ENCODE results near the gene STK32B.
"Not testable (repeated sequence)": the region's sequence is repeated elsewhere in the genome, so short reads cannot be mapped to it uniquely, and the experiment has no call there.

STK32B gene

GRCh38 chr4:5051278-5052203 lies at the start of gene STK32B:
STK32B (plus strand) TSS chr4:5051480.
- DNase-seq, result peak; percentile 23 to 49

- DNase-seq, result not testable (repeated sequence)
Measured at GRCh38 chr4:5001641-5002040, 49.6 kb upstream of the STK32B start.

GRCh38 chr4:5003372-5003857 lies 47.9 kb upstream of the STK32B start:
- no peak for DNase-seq

GRCh38 chr4:5003918-5004317 lies 47.4 kb upstream of the STK32B start:
- no peak for DNase-seq

- DNase-seq, result no peak
Measured at GRCh38 chr4:5004496-5004895, 46.8 kb upstream of the STK32B start.

GRCh38 chr4:5006932-5007331 lies 44.3 kb upstream of the STK32B start:
- not testable (repeated sequence) for DNase-seq

GRCh38 chr4:5009796-5010195 lies 41.5 kb upstream of the STK32B start:
- DNase-seq, result no peak

GRCh38 chr4:5010984-5011383 lies 40.3 kb upstream of the STK32B start:
- no peak for DNase-seq

GRCh38 chr4:5012244-5012898 lies 38.9 kb upstream of the STK32B start:
- DNase-seq, result no peak

GRCh38 chr4:5012958-5013357 lies 38.3 kb upstream of the STK32B start:
- no peak for DNase-seq

- DNase-seq, result no peak
Measured at GRCh38 chr4:5014007-5014682, 37.1 kb upstream of the STK32B start.

- no peak for DNase-seq
Measured at GRCh38 chr4:5018096-5018495, 33.2 kb upstream of the STK32B start.

- DNase-seq, result no peak
Measured at GRCh38 chr4:5018603-5019002, 32.7 kb upstream of the STK32B start.

- no peak for DNase-seq
Measured at GRCh38 chr4:5019274-5019673, 32.0 kb upstream of the STK32B start, which contains the start of gene CYTL1. CYTL1 (minus strand) TSS chr4:5019458; CDS start chr4:5019445, 13 bp downstream.

- DNase-seq, result no peak
Measured at GRCh38 chr4:5019796-5020195, 31.5 kb upstream of the STK32B start.

GRCh38 chr4:5020341-5020740 lies 30.9 kb upstream of the STK32B start:
- DNase-seq, result no peak

GRCh38 chr4:5021546-5021945 lies 29.7 kb upstream of the STK32B start:
- DNase-seq, result no peak

- no peak for DNase-seq
Measured at GRCh38 chr4:5024673-5025072, 26.6 kb upstream of the STK32B start.

- no peak for DNase-seq
Measured at GRCh38 chr4:5026371-5026770, 24.9 kb upstream of the STK32B start.

- DNase-seq, result no peak
Measured at GRCh38 chr4:5027346-5027745, 23.9 kb upstream of the STK32B start.

GRCh38 chr4:5028480-5028879 lies 22.8 kb upstream of the STK32B start:
- DNase-seq, result no peak

- no peak for DNase-seq
Measured at GRCh38 chr4:5029447-5029846, 21.8 kb upstream of the STK32B start.

GRCh38 chr4:5030221-5030620 lies 21.1 kb upstream of the STK32B start:
- no peak for DNase-seq

Measured in inflammatory macrophage treated with lipopolysaccharide for 1 hour (primary cell).